Subcutaneous adipose tissue (tissue), 4 donors: Measurements from ENCODE around the gene DAPP1. TPM values are rescaled to one million over a fixed set of nuclear protein-coding genes. Genes with fewer than 3 reads are reported as not detected.

ENCODE experiments used
- total RNA-seq, 4 donors: library from RNA; depleted of rRNA; stranded (reverse); fragments of >200 nt; gene quantifications; one replicate each; pipeline ENCODE4 v1.1.0, GENCODE V29; 2016
- TF ChIP-seq, protein P1 (sequence below): fragments of 450-650 bp; IDR thresholded peaks from one replicate; pipeline ENCODE4 v1.5.1; 2016; ENCODE audit warnings: low read depth, mild to moderate bottlenecking, control low read depth, antibody characterized with exemption, moderate library complexity

The DAPP1 gene
- total RNA-seq, 4 donors from 2014 or later, result 0.57 to 28.0 (median 4.1) TPM

DNA sequence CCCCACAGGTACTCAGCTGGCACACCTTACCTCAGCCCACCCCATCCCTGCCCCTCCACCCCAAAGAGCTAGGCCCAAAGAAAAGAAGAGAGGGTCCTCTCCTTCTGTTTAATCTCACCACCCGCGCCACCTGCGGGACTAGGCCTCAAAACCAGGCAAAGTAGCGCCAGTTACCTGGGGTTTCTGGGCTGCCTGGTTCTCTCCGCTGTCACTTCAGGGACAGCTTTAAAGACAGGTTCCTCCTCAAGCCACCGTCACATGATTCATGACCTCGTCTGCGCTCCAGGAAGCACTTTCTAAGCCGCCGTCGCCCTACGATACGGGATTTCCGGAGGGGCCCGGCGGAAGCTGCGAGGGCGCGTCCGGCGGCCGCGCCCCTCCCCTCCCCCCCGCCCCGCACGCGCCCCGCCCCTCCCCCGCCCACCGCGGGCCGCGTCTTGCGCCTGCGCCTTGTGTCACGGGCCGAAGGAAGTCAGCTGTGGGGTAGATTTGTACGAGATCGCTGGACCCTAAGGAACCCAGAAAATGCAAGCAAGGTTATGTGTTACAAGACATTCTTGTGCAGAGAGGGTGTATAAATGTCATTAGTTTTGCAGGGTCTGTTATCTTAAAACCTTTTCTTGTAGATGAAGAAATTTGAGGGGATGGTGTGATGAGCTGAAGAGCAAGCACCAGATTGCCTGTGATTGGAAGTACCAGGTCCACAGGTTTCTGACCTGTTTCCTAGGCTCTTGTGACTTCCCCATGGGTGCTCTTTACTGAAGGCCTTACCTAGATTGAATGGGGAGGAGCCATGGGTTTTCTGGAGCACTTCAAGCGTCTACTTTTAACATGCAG is 77.8 kb downstream of the DAPP1 start, which contains the start of gene LAMTOR3:
Gene LAMTOR3, minus strand, starts transcription at position 267 of the 837 bp plus-strand sequence. CDS start 464 bp downstream, outside the sequence.
- TF ChIP-seq, protein P1, sequence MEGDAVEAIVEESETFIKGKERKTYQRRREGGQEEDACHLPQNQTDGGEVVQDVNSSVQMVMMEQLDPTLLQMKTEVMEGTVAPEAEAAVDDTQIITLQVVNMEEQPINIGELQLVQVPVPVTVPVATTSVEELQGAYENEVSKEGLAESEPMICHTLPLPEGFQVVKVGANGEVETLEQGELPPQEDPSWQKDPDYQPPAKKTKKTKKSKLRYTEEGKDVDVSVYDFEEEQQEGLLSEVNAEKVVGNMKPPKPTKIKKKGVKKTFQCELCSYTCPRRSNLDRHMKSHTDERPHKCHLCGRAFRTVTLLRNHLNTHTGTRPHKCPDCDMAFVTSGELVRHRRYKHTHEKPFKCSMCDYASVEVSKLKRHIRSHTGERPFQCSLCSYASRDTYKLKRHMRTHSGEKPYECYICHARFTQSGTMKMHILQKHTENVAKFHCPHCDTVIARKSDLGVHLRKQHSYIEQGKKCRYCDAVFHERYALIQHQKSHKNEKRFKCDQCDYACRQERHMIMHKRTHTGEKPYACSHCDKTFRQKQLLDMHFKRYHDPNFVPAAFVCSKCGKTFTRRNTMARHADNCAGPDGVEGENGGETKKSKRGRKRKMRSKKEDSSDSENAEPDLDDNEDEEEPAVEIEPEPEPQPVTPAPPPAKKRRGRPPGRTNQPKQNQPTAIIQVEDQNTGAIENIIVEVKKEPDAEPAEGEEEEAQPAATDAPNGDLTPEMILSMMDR, result no peak

- TF ChIP-seq, protein P1, result no peak
These were observed 78.4 kb downstream of the DAPP1 start for GRCh38 chr4:99894998-99895397.

DNA sequence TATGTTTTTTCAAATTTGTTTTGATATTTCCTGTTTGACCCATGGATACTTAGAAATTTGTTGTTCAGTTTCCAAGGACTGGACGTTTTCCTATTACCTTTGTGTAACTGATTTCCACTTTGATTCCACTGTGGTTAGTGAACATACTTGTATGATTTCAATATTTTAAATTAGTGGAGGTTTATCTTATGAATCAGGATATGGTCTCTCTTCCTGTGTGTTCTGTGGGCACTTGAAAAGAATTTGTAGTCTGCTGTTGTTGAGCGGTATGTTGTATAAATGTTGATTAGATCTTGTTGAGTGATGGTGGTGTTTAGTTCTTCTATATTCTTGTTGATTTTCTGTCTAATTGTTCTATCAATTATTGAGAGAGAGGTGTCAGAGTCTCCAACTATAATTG is 98.8 kb downstream of the DAPP1 start:
- TF ChIP-seq, protein P1, result no peak

- TF ChIP-seq, protein P1, result no peak
These were observed 100.9 kb downstream of the DAPP1 start for GRCh38 chr4:99917575-99917974.

DNA sequence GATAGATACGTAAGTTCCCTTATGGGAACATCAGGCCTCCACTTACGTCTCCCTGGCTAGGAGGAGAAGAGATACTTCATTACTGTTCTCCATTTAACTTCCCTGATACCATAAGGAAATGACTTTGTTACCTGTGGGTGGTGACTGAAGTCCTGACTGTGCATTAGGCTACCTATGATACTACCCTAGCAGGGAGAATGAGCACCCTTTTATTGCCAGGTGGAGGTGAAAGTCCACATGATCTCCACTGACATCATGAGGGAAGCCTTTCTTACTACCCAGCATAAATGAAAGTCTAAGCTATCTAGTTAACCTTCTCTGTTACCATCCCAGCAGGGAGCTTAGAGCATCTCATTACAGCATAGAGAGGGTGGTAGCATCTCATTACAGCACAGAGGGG is 102.0 kb downstream of the DAPP1 start:
- TF ChIP-seq, protein P1, result no peak

Other genes starting within 250 kb of the DAPP1 start
- 1 to 10 TPM in 2 of 4 donors, under 1 TPM in 1, not detected in 1; 0.38 to 1.3 (median 1.0) TPM for gene MTTP, start 242.0 kb upstream of the DAPP1 start, total RNA-seq
- gene C4orf54, start 159.0 kb upstream of the DAPP1 start, total RNA-seq, result under 1 TPM in 1 of 4 donors, not detected in 3; under 0.01 TPM
- gene LAMTOR3, start 77.6 kb downstream of the DAPP1 start, total RNA-seq, result 10 to 100 TPM; 27.3 to 63.6 (median 52.5) TPM
- gene DNAJB14, start 129.8 kb downstream of the DAPP1 start, total RNA-seq, result 10 to 100 TPM; 35.9 to 63.1 (median 41.7) TPM
- gene H2AZ1, start 133.4 kb downstream of the DAPP1 start, total RNA-seq, result 100 to 1,000 TPM in 3 of 4 donors, 10 to 100 TPM in 1; 78.7 to 188 (median 142) TPM